Omental fat pad (tissue), 4 donors: ENCODE results near the gene LYPD5. TPM values are rescaled to one million over a fixed set of nuclear protein-coding genes. Genes with fewer than 3 reads are reported as not detected.

ENCODE experiments used
- ATAC-seq: fragments of 150-250 bp; one replicate; pipeline ENCODE4 v1.9.1; 2016; ENCODE audit warnings: mild to moderate bottlenecking, moderate library complexity; ENCODE audit not compliant: low FRiP score
- DNase-seq: peaks from one replicate; pipeline ENCODE4 v3.0.0-alpha.2; 2019; ENCODE audit warnings: low spot score
- CTCF ChIP-seq, 3 donors: fragments of 450-650 bp; IDR thresholded peaks; one replicate each; pipeline ENCODE4 v1.5.1; 2016 to 2017; ENCODE audit warnings: antibody characterized with exemption in 3 of 3, mild to moderate bottlenecking in 3 of 3, moderate library complexity in 2 of 3
- total RNA-seq, 4 donors: library from RNA; depleted of rRNA; stranded (reverse); fragments of >200 nt; gene quantifications; one replicate each; pipeline ENCODE4 v1.1.0, GENCODE V29; 2016

The LYPD5 gene
- total RNA-seq, 4 donors from 2014 or later: 0.95 to 15.0 (median 2.4) TPM

DNA sequence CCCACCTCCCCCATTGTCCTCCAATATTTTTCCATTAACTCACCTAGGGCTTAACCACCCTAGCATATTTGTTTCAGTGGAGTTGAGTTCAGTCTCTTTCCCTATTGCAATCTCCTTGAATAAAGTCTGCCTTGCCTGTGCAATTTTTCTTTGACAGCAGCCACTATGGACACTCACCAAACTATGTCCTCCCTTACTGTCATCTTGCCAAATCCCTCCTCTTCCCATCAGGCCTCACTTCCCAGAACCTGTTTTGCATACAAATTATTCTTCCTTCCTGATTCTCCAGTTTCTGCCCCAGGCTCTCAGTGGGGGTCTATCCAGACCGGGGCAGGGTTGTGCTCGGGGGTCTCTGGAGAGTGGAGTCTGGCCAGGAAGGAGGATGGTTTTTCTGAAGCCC lies 2.2 kb upstream of the LYPD5 start:
- TF ChIP-seq CTCF (IDR thresholded peaks at IDR 0.05): no peak
- ATAC-seq: no peak
- no peak for DNase-seq

GRCh38 chr19:43799502-43800142 lies 2.6 kb downstream of the LYPD5 start:
- DNase-seq: no peak
- TF ChIP-seq CTCF (IDR thresholded peaks at IDR 0.05): no peak
- peak; percentile 41 for ATAC-seq

DNA sequence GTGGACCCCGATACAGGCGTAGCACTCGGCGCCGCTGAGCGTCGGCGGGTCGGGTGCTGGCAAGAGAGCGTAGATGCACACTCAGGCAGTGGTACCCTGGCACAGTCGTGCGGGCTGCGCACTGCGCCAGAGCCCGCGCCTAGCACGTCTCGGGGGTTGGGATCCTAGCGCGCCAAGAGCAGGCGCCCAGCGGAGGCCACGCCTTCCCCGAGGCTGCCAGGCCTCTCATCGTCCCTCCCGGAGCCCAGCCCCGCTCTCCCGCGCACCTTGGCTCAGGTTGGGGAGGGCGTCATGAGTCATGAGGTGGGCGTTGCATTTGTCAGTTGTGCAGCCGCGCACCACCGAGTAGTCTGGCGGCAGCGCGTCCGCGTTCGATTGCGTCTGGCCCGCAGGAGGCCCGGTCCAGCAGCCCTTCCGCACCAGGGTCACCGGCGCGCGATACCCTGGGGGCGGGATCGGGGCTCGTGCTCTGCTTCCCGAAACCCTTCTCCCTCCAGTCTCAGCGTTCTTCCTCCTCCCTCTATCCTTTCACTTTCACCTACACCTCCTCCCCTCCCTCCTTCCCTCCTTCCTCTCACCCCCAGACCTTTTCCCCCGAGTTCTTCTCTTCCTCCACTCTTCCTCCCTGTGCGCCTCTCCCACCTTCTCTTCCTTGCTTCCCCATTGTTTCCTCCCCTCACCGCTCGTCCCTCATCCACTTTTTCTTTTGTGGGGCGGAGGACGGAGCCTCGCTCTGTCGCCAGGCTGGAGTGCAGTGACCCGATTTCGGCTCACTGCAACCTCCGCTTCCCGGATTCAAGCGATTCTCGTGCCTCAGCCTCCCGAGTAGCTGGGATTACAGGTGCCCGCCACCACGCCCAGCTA lies 3.5 kb downstream of the LYPD5 start:
- peak; percentile 92 for ATAC-seq
- no peak for TF ChIP-seq CTCF (IDR thresholded peaks at IDR 0.05)
- DNase-seq: no peak

GRCh38 chr19:43798026-43798545 lies 4.2 kb downstream of the LYPD5 start:
- ATAC-seq (no peak), DNase-seq (no peak)
- no peak for TF ChIP-seq CTCF (IDR thresholded peaks at IDR 0.05)

- ATAC-seq: no peak
- DNase-seq: no peak
- TF ChIP-seq CTCF (IDR thresholded peaks at IDR 0.05): no peak
These were observed 4.7 kb downstream of the LYPD5 start for GRCh38 chr19:43797556-43797955.

DNA sequence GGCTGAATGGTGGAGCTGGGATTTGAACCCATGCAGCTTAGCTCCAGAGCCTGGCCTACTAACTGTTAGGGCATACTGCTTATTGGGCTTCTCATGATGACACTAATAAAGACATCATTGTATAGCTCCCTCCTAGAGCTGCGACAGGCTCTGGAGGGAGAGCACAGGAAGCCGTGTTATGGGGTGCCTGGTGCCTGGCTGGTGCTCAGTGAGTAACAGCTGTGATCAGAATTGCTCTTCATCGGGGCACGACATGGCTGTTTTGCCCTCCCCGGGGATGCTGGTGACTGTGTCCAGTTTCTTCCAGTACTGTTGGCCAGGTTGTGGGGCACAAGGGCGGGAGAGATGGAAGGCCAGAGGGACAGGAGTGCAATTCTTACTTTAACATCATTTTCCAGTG lies 5.1 kb downstream of the LYPD5 start:
- no peak for ATAC-seq
- TF ChIP-seq CTCF (IDR thresholded peaks at IDR 0.05): no peak
- no peak for DNase-seq
